ENCODE results near the gene FASTKD1. TPM values are rescaled to one million over a fixed set of nuclear protein-coding genes. Genes with fewer than 3 reads are reported as not detected.
A peak's percentile ranks its signal among the peaks of the same experiment; 100 is the strongest.

Gene FASTKD1
- polyA plus RNA-seq, 1 donor, result 49.0 TPM

GRCh38 chr2:169509955-169510354 lies 63.7 kb downstream of the FASTKD1 start:
- no peak for DNase-seq

DNA sequence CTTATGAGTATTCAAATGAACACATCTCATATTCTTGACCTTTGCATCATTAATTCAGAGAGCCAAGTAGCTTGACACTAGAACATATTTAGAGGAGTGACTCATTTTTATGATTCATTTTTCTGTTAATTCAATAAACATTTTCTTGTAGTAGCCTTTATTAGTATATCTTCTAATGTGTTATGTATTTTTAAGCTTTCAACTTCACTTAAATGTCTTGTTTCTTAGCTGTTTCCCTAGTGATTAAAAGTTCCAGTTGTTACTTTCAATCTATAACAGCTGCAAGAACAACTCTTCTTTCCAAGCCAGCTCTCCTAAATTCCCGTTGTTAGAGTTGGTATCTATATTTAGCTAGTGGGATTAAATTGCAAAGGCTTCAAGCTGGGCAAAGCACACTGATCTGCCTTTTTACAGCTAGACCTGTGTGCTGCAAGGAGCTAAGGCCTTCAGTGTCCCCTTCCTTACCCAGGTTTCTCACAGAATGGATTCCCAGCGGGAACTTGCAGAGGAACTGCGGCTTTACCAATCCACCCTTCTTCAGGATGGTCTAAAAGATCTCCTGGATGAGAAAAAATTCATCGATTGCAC lies 64.3 kb downstream of the FASTKD1 start, which contains the start of gene KLHL41:
Gene KLHL41 (plus strand): TSS at position 405 of the 588 bp plus-strand sequence. CDS start 77 bp downstream, at position 482.
- peak; percentile 8 for DNase-seq

DNA sequence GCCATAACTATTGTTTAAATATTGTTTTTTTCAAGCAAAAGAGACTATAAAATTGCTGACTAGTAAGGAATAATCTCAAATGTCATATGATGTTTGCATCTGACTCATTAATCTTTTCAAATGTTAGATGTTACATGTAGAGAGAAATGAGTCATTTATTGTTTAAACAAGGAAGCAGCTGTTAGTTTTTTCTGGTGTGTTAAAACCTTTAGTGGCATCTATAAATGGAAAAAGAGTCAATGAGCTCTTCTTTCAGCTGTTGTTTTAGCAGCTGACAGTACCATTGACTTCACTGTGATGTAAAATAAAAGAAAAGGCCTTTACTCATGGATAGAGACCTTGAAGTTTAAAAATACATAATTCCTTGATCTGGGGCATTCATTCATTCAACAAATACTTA lies 66.0 kb downstream of the FASTKD1 start:
- DNase-seq, result no peak

GRCh38 chr2:169504651-169505050 lies 69.0 kb downstream of the FASTKD1 start:
- no peak for DNase-seq

DNA sequence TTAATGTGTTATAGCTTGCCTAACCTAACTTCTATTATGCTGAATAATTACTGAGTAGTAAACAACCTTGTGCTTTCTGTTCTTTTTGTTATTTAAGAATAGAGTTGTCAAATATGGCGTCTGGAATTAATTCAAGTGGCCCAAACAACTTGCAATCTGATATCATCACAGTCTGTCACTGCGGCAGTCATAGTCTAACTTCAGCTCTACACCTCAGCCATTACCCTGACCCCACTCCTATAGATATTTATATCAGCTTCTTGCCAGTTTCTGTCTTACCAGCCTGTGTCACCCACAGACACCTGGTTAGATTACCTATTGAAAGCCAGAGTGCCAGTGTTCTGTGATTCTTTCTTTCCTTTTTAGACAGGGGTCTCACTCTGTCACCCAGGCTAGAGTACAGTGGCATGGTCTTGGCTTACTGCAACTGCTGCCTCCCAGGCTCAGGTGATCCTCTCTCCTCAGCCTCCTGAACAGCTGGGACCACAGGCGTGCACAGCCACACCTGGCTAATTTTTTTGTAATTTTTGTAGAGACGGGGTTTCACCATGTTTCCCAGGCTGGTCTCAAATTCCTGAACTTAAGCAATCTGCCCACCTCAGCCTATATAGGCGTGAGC lies 78.2 kb downstream of the FASTKD1 start:
- DNase-seq, result no peak

- DNase-seq, result no peak
Measured at GRCh38 chr2:169493360-169493759, 80.3 kb downstream of the FASTKD1 start.

DNA sequence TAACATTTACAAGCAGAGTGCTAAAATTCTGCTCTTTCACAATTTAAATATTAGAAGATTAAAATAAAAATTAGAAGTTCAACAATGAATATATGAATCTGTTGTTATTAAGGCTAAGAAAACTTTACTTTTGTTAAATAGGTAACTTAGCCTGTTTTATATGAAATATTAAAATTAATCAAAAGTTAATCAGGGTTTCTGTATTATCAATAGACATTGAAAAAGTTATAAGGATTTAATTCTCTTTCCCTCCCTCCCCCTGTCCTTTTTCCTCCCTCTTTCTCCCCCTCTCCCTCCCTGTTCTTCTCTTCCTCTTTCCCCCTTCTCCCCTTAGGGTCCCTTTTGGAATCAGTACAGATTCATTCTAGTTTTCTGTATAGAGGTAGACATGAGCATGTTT lies 82.3 kb downstream of the FASTKD1 start:
- no peak for DNase-seq

DNA sequence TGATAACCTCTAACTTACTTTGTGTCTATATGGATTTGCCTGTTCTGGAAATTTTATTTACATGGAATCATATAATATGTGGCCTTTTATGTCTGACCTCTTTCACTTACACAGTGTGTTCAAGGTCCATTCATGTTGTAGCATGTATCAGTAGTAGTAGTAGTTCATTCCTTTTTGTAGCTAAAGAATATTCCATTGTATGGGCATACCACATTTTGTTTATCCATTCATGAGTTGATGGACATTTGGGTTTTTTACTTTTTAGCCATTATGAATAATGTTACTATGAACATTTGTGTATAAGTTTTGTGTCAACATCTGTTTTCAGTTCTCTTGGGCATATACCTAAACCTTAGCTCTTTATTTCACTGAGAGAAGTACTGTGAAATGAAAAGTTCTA lies 82.8 kb downstream of the FASTKD1 start:
- DNase-seq, result no peak

GRCh38 chr2:169486487-169486886 lies 87.2 kb downstream of the FASTKD1 start:
- DNase-seq, result no peak

DNA sequence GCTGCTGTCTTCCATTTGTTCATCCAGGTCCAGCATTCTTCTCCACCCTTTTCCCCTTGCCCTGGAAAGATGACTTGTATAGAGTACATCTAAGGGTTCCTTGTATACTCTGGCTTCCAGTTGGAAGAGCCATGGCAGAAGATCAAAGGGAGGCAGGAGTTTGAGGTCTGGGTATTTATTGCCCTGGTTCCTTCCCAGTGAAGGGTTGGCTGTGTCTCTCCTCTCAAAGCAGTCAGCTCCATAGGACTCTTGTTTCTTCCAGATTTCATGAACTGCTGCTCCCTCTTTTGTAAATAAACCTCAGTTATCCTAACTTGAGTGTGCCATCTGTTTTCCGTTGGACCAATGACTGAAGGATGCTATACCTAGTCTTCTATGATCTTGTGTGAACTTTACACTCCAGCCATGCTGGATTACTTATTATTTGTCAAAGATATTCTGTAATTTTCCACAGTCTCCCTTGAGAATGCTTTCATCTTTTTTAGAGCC lies 88.0 kb downstream of the FASTKD1 start:
- no peak for DNase-seq

DNA sequence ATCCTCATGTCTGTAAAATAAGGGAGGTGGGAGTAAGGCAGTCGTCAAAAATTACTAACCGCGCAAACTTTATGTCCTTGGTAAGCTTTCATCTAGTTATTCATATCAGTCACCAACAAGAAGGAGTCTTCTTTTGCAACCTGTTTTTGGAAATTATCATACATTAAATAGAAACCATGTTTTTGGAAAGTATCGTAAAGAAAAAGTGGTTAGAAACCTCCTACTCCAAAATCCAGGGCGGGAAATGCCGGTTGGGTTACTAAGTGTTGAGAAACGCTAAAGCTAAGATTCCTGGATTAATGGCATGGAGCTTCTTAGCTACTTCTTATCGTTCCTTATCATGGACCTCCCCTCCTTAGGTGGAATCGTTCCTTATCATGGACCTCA lies 93.6 kb downstream of the FASTKD1 start:
- DNase-seq, result peak; percentile 5

Other genes starting within 250 kb of the FASTKD1 start
- 223 TPM for gene LRP2, start 211.3 kb downstream of the FASTKD1 start, polyA plus RNA-seq (ENCODE audit: insufficient read length)
- gene BBS5, start 94.4 kb downstream of the FASTKD1 start, polyA plus RNA-seq (ENCODE audit: insufficient read length), result 17.0 TPM
- gene KLHL41, start 64.2 kb downstream of the FASTKD1 start, polyA plus RNA-seq (ENCODE audit: insufficient read length), result 1.9 TPM
- 111 TPM for gene PPIG, start 10.5 kb upstream of the FASTKD1 start, polyA plus RNA-seq (ENCODE audit: insufficient read length)
- gene CFAP210, start 120.5 kb upstream of the FASTKD1 start, polyA plus RNA-seq (ENCODE audit: insufficient read length), result 2.9 TPM
- 21.7 TPM for gene PHOSPHO2, start 120.6 kb upstream of the FASTKD1 start, polyA plus RNA-seq (ENCODE audit: insufficient read length)
- 43.1 TPM for gene KLHL23, start 160.0 kb upstream of the FASTKD1 start, polyA plus RNA-seq (ENCODE audit: insufficient read length)
- gene SSB, start 225.0 kb upstream of the FASTKD1 start, polyA plus RNA-seq (ENCODE audit: insufficient read length), result 201 TPM